H1 (cell line): ENCODE results near the gene ATP13A2. TPM values are rescaled to one million over a fixed set of nuclear protein-coding genes. Genes with fewer than 3 reads are reported as not detected.

Source experiments
- CTCF ChIA-PET: fragments of 300-600 bp; sonication (Branson Sonifier 250); formaldehyde crosslinking; loops from one replicate; lab custom pipeline; 2021; ENCODE audit not compliant: partially characterized antibody; lab: Charles Lee
- POLR2A ChIA-PET: fragments of 300-600 bp; sonication (Branson Sonifier 250); formaldehyde crosslinking; loops from one replicate; lab custom pipeline; 2021; ENCODE audit warnings: inconsistent platforms; ENCODE audit not compliant: partially characterized antibody; lab: Charles Lee
- DNase-seq, 2 experiments: peaks; one replicate each; pipeline versions ENCODE4 v3.0.0 to v3.0.0-alpha.2; 2010 to 2022; ENCODE audit warnings: low spot score in 2 of 2, low read depth in 1 of 2, mixed read lengths in 1 of 2
- FAIRE-seq: peaks from 2 replicates; lab custom pipeline; 2011; peaks lifted over from hg19 to GRCh38; lab: Jason Lieb, UNC
- H2AFZ ChIP-seq: 2 replicates; pipeline ENCODE4 v1.8.1; 2012; ENCODE audit warnings: low read length, inconsistent platforms
- H2AK5ac ChIP-seq: 2 replicates; pipeline ENCODE4 v1.6.1; 2013; ENCODE audit warnings: low read depth, low read length
- H2BK120ac ChIP-seq: replicated peaks from 2 replicates; pipeline ENCODE3; 2013; ENCODE audit warnings: low read depth, low read length, inconsistent platforms
- H2BK12ac ChIP-seq: 2 replicates; pipeline ENCODE4 v1.6.1; 2013; ENCODE audit warnings: low read depth, low read length
- H2BK15ac ChIP-seq: 2 replicates; pipeline ENCODE4 v1.6.1; 2013; ENCODE audit warnings: low read length
- H2BK20ac ChIP-seq: 2 replicates; pipeline ENCODE4 v1.6.1; 2013; ENCODE audit warnings: low read length
- H2BK5ac ChIP-seq: 2 replicates; pipeline ENCODE4 v1.6.1; 2013; ENCODE audit warnings: low read depth, low read length
- H3K14ac ChIP-seq: 2 replicates; pipeline ENCODE4 v1.6.1; 2013; ENCODE audit warnings: inconsistent platforms; ENCODE audit not compliant: insufficient read length
- H3K18ac ChIP-seq: 2 replicates; pipeline ENCODE4 v1.6.1; 2013; ENCODE audit warnings: low read length; ENCODE audit errors: extremely low read depth
- H3K23ac ChIP-seq: 2 replicates; pipeline ENCODE4 v1.6.1; 2013; ENCODE audit warnings: inconsistent platforms; ENCODE audit not compliant: insufficient read length
- H3K23me2 ChIP-seq: 2 replicates; pipeline ENCODE4 v1.6.1; 2013; ENCODE audit warnings: low read depth, low read length
- H3K27ac ChIP-seq: 2 replicates; pipeline ENCODE4 v1.6.1; 2011; ENCODE audit warnings: low read depth, low read length, inconsistent platforms
- H3K27me3 ChIP-seq, 4 experiments: replicated peaks in 1 of 4; 1 replicate in 1 of 4; 2 replicates in 3 of 4; pipeline versions ENCODE4 v1.6.1 to v1.8.1; 2011 to 2013; ENCODE audit warnings: low read length in 3 of 4, mild to moderate bottlenecking in 3 of 4, inconsistent platforms in 2 of 4, mixed read lengths in 2 of 4, moderate library complexity in 1 of 4; ENCODE audit not compliant: control insufficient read depth in 3 of 4, insufficient read depth in 3 of 4; ENCODE audit errors: extremely low read depth in 1 of 4
- H3K36me3 ChIP-seq, 4 experiments: 2 replicates each; pipeline versions ENCODE4 v1.6.1 to v1.8.1; 2011 to 2013; ENCODE audit warnings: mild to moderate bottlenecking in 4 of 4, low read length in 3 of 4, moderate library complexity in 2 of 4, control low read depth in 1 of 4, inconsistent platforms in 1 of 4; ENCODE audit not compliant: insufficient read depth in 4 of 4, control insufficient read depth in 2 of 4
- H3K4ac ChIP-seq: replicated peaks from 2 replicates; pipeline ENCODE3; 2013; ENCODE audit warnings: low read length, low read depth, mixed read lengths, inconsistent platforms; ENCODE audit not compliant: insufficient read length
- H3K4me1 ChIP-seq, 4 experiments: replicated peaks in 1 of 4; 1 replicate in 1 of 4; 2 replicates in 3 of 4; pipeline versions ENCODE4 v1.6.1 to v1.8.1; 2011 to 2013; ENCODE audit warnings: low read length in 3 of 4, inconsistent platforms in 2 of 4, mixed read lengths in 1 of 4; ENCODE audit not compliant: insufficient read depth in 4 of 4, control insufficient read depth in 3 of 4
- H3K4me2 ChIP-seq, 2 experiments: 2 replicates each; pipeline versions ENCODE4 v1.6.1 to v1.8.1; 2011 to 2013; ENCODE audit warnings: low read depth in 2 of 2, low read length in 2 of 2, control low read depth in 1 of 2, inconsistent platforms in 1 of 2, mild to moderate bottlenecking in 1 of 2; ENCODE audit not compliant: insufficient read depth in 1 of 2
- H3K4me3 ChIP-seq, 4 experiments: fragments of 200-600, 300-600 bp in 1 of 4; sonication (generic), shearing (Covaris generic), sonication (Bioruptor Twin) in 1 of 4; 2 replicates each; pipeline versions ENCODE4 v1.5.1 to v1.8.1; 2011 to 2016; ENCODE audit warnings: low read length in 4 of 4, low read depth in 3 of 4, control low read depth in 2 of 4, inconsistent platforms in 2 of 4, mild to moderate bottlenecking in 2 of 4, mixed read lengths in 1 of 4, moderate library complexity in 1 of 4; ENCODE audit not compliant: insufficient read depth in 2 of 4; ENCODE audit errors: extremely low read depth in 1 of 4
- H3K56ac ChIP-seq: replicated peaks from 2 replicates; pipeline ENCODE3; 2013; ENCODE audit warnings: low read depth, mild to moderate bottlenecking, mixed read lengths, low read length, inconsistent platforms; ENCODE audit not compliant: insufficient read length
- H3K79me1 ChIP-seq: 2 replicates; pipeline ENCODE4 v1.6.1; 2013; ENCODE audit warnings: low read depth, low read length, control low read depth
- H3K79me2 ChIP-seq, 2 experiments: 2 replicates each; pipeline versions ENCODE4 v1.6.1 to v1.8.1; 2012 to 2013; ENCODE audit warnings: low read length in 2 of 2, mild to moderate bottlenecking in 2 of 2, inconsistent platforms in 1 of 2; ENCODE audit not compliant: insufficient read depth in 2 of 2, control insufficient read depth in 1 of 2
- H3K9ac ChIP-seq, 4 experiments: replicated peaks in 1 of 4; 1 replicate in 1 of 4; 2 replicates in 3 of 4; pipeline versions ENCODE4 v1.6.1 to v1.8.1; 2011 to 2013; ENCODE audit warnings: low read depth in 3 of 4, low read length in 3 of 4, control low read depth in 2 of 4, mild to moderate bottlenecking in 2 of 4, moderate library complexity in 2 of 4, inconsistent platforms in 1 of 4; ENCODE audit errors: extremely low read depth in 1 of 4
- H3K9me3 ChIP-seq, 2 experiments: 2 replicates each; pipeline versions ENCODE4 v1.6.1 to v1.8.1; 2012 to 2013; ENCODE audit warnings: mild to moderate bottlenecking in 2 of 2, moderate library complexity in 2 of 2, control low read depth in 1 of 2, inconsistent platforms in 1 of 2, low read depth in 1 of 2, low read length in 1 of 2, mixed read lengths in 1 of 2; ENCODE audit not compliant: insufficient read depth in 2 of 2
- H4K20me1 ChIP-seq, 2 experiments: replicated peaks in 1 of 2; 2 replicates each; pipeline versions ENCODE3 to v1.8.1; 2011 to 2013; ENCODE audit warnings: inconsistent platforms in 2 of 2, low read length in 2 of 2, mild to moderate bottlenecking in 1 of 2; ENCODE audit not compliant: insufficient read depth in 2 of 2, control insufficient read depth in 1 of 2
- H4K5ac ChIP-seq: 2 replicates; pipeline ENCODE4 v1.6.1; 2013; ENCODE audit warnings: low read length, low read depth, mixed read lengths, inconsistent platforms; ENCODE audit not compliant: insufficient read length
- H4K8ac ChIP-seq: 2 replicates; pipeline ENCODE4 v1.8.0; 2013; ENCODE audit warnings: mild to moderate bottlenecking, moderate library complexity, low read length, inconsistent platforms; ENCODE audit not compliant: insufficient read depth; ENCODE audit errors: extremely low read depth
- H4K91ac ChIP-seq: replicated peaks from 2 replicates; pipeline ENCODE3; 2013; ENCODE audit warnings: low read length, mixed read lengths, inconsistent platforms; ENCODE audit not compliant: insufficient read length
- CHD2 ChIP-seq: IDR thresholded peaks from 2 replicates; pipeline ENCODE4 v1.6.1; 2012; ENCODE audit warnings: low read length, improper control_type of control experiment
- CREB1 ChIP-seq: IDR thresholded peaks from 2 replicates; pipeline ENCODE4 v1.6.1; 2012; ENCODE audit warnings: inconsistent platforms
- EP300 ChIP-seq, 2 experiments: IDR thresholded peaks; 1 replicate in 1 of 2; 2 replicates in 1 of 2; pipeline ENCODE4 v1.6.1; 2011 to 2012; ENCODE audit warnings: low read depth in 2 of 2, low read length in 2 of 2, mild to moderate bottlenecking in 2 of 2, borderline replicate concordance in 1 of 2, inconsistent platforms in 1 of 2, moderate library complexity in 1 of 2
- FOSL1 ChIP-seq: IDR thresholded peaks from 2 replicates; pipeline ENCODE4 v1.6.1; 2011; ENCODE audit warnings: mild to moderate bottlenecking, low read depth, low read length, moderate library complexity; ENCODE audit not compliant: insufficient read depth
- NRF1 ChIP-seq: IDR thresholded peaks from 2 replicates; pipeline ENCODE4 v1.6.1; 2011; ENCODE audit warnings: mild to moderate bottlenecking, low read depth, low read length, improper control_type of control experiment
- SIN3A ChIP-seq, 2 experiments: IDR thresholded peaks in 1 of 2; conservative IDR thresholded peaks in 1 of 2; 2 replicates each; pipeline ENCODE4 v1.6.1; 2011 to 2012; ENCODE audit warnings: low read length in 2 of 2, improper control_type of control experiment in 1 of 2, low read depth in 1 of 2, mild to moderate bottlenecking in 1 of 2
- SRF ChIP-seq: IDR thresholded peaks from 2 replicates; pipeline ENCODE4 v1.6.1; 2011; ENCODE audit warnings: mild to moderate bottlenecking, low read depth, low read length, moderate library complexity
- TAF1 ChIP-seq: IDR thresholded peaks from 2 replicates; pipeline ENCODE4 v1.6.1; 2011; ENCODE audit warnings: mild to moderate bottlenecking, low read depth, low read length
- TBP ChIP-seq: IDR thresholded peaks from 2 replicates; pipeline ENCODE4 v1.6.1; 2011; ENCODE audit warnings: low read depth, low read length, improper control_type of control experiment
- WGBS, 2 experiments: shearing (Covaris generic) in 1 of 2; methylation state at CpG; one replicate each; pipeline versions ENCODE4 v1.1.6 to v1.1.7; 2013 to 2015; ENCODE audit warnings: low lambda C conversion rate in 2 of 2, mixed read lengths in 2 of 2, inconsistent platforms in 1 of 2, low coverage in 1 of 2, missing lambda C conversion rate in 1 of 2; ENCODE audit not compliant: insufficient replicate concordance in 2 of 2, insufficient coverage in 1 of 2, insufficient read length in 1 of 2; ENCODE audit errors: extremely low coverage in 1 of 2, missing lambda C conversion rate in 1 of 2; 5-methylcytosine and 5-hydroxymethylcytosine counted together
- polyA plus RNA-seq, 7 experiments: library from polyadenylated mRNA; depleted of rRNA in 3 of 7; stranded (reverse) in 5 of 7; unstranded in 2 of 7; fragments of >200 nt in 5 of 7; fragments of 200-250 nt in 2 of 7; gene quantifications; 1 replicate in 5 of 7; 2 replicates in 1 of 7; 4 replicates in 1 of 7; pipeline versions ENCODE4 v1.2.1 to v1.2.3, GENCODE V29; 2011 to 2013; ENCODE audit warnings: missing spikeins in 2 of 7, mixed read lengths in 2 of 7
- total RNA-seq: library from RNA; stranded (reverse); fragmentation: NEBNext Ultra II Directional; extraction: Animal tissue kit (Norgen Biotek cat#: 25700); gene quantifications from 2 replicates; pipeline ENCODE4 v1.2.1, GENCODE V29; 2021
- TF ChIP-seq, protein P1 (sequence below): IDR thresholded peaks from 2 replicates; pipeline ENCODE4 v1.6.1; 2011; ENCODE audit warnings: low read length, improper control_type of control experiment

ATP13A2 gene
- total and polyA plus RNA-seq, 2 of the 8 experiments (the other 6 are each of a cell fraction or from before 2014, with no cell fraction given): 82.1 to 83.6 TPM

- Histone ChIP-seq H2BK20ac (no peak overlapping the region), H3K9me3 (no peaks in the 10 kb centered on the region), H2BK120ac (no peak overlapping the region), H4K5ac (no peak overlapping the region), H3K79me1 (no peaks in the 10 kb centered on the region), H3K23ac (no peak overlapping the region), H3K27me3 (no peaks in the 10 kb centered on the region), H2BK12ac (no peak overlapping the region), H3K23me2 (no peaks in the 10 kb centered on the region), H3K4ac (no peak overlapping the region), H3K14ac (no peak overlapping the region), H2AK5ac (no peak overlapping the region), H2BK15ac (no peak overlapping the region), H3K27ac (no peak overlapping the region), H2AFZ (no peak overlapping the region), H2BK5ac (no peak overlapping the region), H4K20me1 (peaks cover 0 to 3% of the 10 kb centered on the region in 2 experiments), H3K4me2 (no peak overlapping the region), H3K56ac (no peak overlapping the region), H3K79me2 (no peaks in the 10 kb centered on the region), H3K18ac (no peak overlapping the region), H3K4me1 (no peaks in the 10 kb centered on the region), H3K4me3 (no peak overlapping the region), H3K36me3 (peaks cover 2 to 6% (median 4%) of the 10 kb centered on the region in 4 experiments; a peak in 5 of 8 replicates), H4K8ac (no peak overlapping the region), H4K91ac (no peak overlapping the region), H3K9ac (no peak overlapping the region)
- ChIA-PET POLR2A (interaction anchor here (1.9 to 2.7 kb wide), 4 partner anchors 13 to 45 kb away, joined by 4 to 16 read pairs (median 9); no protein-coding TSS in a partner anchor), CTCF (interaction anchor here (0.6 to 14.2 kb wide), 7 partner anchors 10 to 150 kb away, joined by 3 to 267 read pairs (median 4); no protein-coding TSS in a partner anchor)
- peak in 1 of 2 experiments; percentile 42 for DNase-seq
- WGBS, 2 experiments: 89% methylated on average over 12 of the region's 12 CpGs; no CpG with 5 or more reads in 1 of the 2 experiments
- FAIRE-seq: no peak
- TF ChIP-seq, protein P1, sequence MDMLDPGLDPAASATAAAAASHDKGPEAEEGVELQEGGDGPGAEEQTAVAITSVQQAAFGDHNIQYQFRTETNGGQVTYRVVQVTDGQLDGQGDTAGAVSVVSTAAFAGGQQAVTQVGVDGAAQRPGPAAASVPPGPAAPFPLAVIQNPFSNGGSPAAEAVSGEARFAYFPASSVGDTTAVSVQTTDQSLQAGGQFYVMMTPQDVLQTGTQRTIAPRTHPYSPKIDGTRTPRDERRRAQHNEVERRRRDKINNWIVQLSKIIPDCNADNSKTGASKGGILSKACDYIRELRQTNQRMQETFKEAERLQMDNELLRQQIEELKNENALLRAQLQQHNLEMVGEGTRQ: no peak
- TF ChIP-seq FOSL1: no peak
- no peak for TF ChIP-seq SRF
- TF ChIP-seq CHD2: no peak
- no peak for TF ChIP-seq EP300 (IDR thresholded peaks at IDR 0.05; ENCODE audit: borderline replicate concordance in 1 of 2, low read depth in 2 of 2, low read length in 2 of 2)
- TF ChIP-seq TBP: no peak
- no peak for TF ChIP-seq NRF1
- no peak for TF ChIP-seq TAF1
- no peak for TF ChIP-seq CREB1
- no peak for TF ChIP-seq SIN3A (conservative IDR thresholded peaks at IDR 0.05 in 1 of 2, IDR thresholded peaks at IDR 0.05 in 1 of 2; ENCODE audit: low read depth in 1 of 2, low read length in 2 of 2)
These were observed 20.2 kb downstream of the ATP13A2 start for GRCh38 chr1:16991571-16991970.
